Endothelial cell (in vitro differentiated cells): ENCODE data around the gene LCN10. TPM values are rescaled to one million over a fixed set of nuclear protein-coding genes. Genes with fewer than 3 reads are reported as not detected.

Experiments
- DNase-seq: peaks from one replicate; pipeline ENCODE4 v3.0.0; 2021; ENCODE audit warnings: low spot score
- H3K27ac Mint-ChIP-seq: one replicate; pipeline ENCODE4 v1.8.0; 2021; ENCODE audit warnings: mixed read lengths, inconsistent platforms; ENCODE audit not compliant: unreplicated experiment
- H3K27me3 Mint-ChIP-seq: one replicate; pipeline ENCODE4 v1.8.0; 2021; ENCODE audit warnings: mild to moderate bottlenecking, moderate library complexity, mixed read lengths, inconsistent platforms; ENCODE audit not compliant: unreplicated experiment
- H3K36me3 Mint-ChIP-seq: one replicate; pipeline ENCODE4 v1.8.0; 2021; ENCODE audit warnings: mild to moderate bottlenecking, low read depth, mixed read lengths, inconsistent platforms; ENCODE audit not compliant: unreplicated experiment
- H3K4me1 Mint-ChIP-seq: one replicate; pipeline ENCODE4 v1.8.0; 2021; ENCODE audit warnings: mild to moderate bottlenecking, mixed read lengths, inconsistent platforms; ENCODE audit not compliant: unreplicated experiment
- H3K4me3 Mint-ChIP-seq: one replicate; pipeline ENCODE4 v1.8.0; 2021; ENCODE audit warnings: mild to moderate bottlenecking, mixed read lengths, inconsistent platforms; ENCODE audit not compliant: unreplicated experiment
- H3K9me3 Mint-ChIP-seq: one replicate; pipeline ENCODE4 v1.8.0; 2021; ENCODE audit warnings: mixed read lengths, inconsistent platforms; ENCODE audit not compliant: unreplicated experiment
- total RNA-seq: library from RNA; stranded (reverse); fragmentation: NEBNext Ultra II Directional; extraction: Animal tissue kit (Norgen Biotek cat#: 25700); gene quantifications from one replicate; pipeline ENCODE4 v1.2.1, GENCODE V29; 2021; ENCODE audit not compliant: unreplicated experiment
- TF ChIP-seq, protein P1 (sequence below): fragments of 200-600 bp; sonication (generic); IDR thresholded peaks from one replicate; pipeline ENCODE4 v1.5.0; 2021; ENCODE audit warnings: antibody characterized with exemption; ENCODE audit not compliant: unreplicated experiment

The LCN10 gene
- total RNA-seq, 1 donor from 2014 or later, result not detected

DNA sequence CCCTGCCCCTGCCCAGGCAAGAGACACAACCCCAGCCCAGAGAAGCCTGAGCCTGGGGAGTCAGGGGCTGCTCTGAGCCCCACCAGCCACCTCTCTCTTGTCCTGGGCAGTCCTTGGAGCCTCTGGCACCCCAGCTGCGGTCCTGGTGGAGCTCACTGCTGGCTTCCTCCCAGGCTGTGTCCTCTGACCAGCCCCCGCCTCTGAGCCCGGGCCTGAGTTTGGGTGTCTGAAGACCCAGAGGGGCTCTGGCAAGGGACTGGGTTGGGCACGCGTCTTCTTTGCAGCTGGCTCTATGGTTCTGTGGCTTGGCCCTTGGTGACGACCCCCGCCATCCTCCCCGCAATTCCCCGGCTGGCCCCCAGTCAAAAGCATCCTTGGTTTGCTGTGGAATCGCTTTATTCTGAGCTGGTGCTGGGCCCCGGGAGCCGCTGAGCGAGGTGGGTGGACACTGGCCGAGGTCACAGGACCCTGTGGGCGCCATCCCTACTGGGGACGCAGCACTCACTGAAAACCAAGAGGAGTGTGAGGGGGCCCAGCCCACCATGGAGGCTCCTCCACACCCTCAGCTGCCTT lies 985 bp upstream of the LCN10 start:
- Mint-ChIP-seq H3K27me3 (peaks cover 4% of the 10 kb centered on the region), H3K9me3 (no peaks in the 10 kb centered on the region), H3K36me3 (no peaks in the 10 kb centered on the region), H3K4me3 (no peak overlapping the region), H3K4me1 (no peaks in the 10 kb centered on the region), H3K27ac (no peak overlapping the region)
- no peak for DNase-seq
- TF ChIP-seq, protein P1, sequence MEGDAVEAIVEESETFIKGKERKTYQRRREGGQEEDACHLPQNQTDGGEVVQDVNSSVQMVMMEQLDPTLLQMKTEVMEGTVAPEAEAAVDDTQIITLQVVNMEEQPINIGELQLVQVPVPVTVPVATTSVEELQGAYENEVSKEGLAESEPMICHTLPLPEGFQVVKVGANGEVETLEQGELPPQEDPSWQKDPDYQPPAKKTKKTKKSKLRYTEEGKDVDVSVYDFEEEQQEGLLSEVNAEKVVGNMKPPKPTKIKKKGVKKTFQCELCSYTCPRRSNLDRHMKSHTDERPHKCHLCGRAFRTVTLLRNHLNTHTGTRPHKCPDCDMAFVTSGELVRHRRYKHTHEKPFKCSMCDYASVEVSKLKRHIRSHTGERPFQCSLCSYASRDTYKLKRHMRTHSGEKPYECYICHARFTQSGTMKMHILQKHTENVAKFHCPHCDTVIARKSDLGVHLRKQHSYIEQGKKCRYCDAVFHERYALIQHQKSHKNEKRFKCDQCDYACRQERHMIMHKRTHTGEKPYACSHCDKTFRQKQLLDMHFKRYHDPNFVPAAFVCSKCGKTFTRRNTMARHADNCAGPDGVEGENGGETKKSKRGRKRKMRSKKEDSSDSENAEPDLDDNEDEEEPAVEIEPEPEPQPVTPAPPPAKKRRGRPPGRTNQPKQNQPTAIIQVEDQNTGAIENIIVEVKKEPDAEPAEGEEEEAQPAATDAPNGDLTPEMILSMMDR, result no peak

DNA sequence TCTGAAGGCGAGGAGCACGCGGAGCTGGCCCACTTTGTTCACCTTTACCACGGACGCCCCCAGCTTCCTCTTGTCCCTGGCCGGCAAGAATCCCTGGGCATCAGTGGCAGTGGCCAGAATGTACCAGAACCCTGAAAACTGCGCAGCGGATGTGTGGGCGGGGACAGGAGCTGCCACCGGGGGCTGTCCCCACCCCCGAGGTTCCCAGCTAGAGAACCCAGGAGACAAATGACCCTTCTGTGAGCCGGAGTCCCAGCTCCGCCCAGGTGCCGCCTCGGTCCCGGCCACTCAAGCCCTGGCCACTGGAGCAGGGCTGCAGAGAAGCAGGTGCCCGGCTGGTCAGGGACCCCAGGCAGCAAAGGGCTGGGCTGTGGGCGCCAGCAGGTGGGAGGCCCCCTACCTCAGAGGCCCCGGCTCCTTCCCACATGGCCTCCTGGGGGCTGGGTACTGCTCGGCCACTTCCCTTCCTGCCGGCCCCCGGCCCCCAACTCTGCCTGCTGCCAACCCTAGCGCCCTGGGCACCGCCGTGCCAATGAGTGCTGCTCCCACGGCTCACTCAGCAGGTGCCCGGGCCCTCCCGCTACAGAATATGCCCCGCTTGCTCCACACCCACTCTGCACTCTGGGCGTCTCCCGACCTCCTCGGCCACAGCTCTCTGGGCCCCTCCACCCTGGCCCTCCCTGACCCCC lies 713 bp downstream of the LCN10 start:
- no peaks in the 10 kb centered on the region for H3K9me3 Mint-ChIP-seq
- DNase-seq, result no peak
- no peaks in the 10 kb centered on the region for H3K4me1 Mint-ChIP-seq
- peaks cover 3% of the 10 kb centered on the region for H3K27me3 Mint-ChIP-seq
- no peak overlapping the region for H3K27ac Mint-ChIP-seq
- no peaks in the 10 kb centered on the region for H3K36me3 Mint-ChIP-seq
- no peak overlapping the region for H3K4me3 Mint-ChIP-seq
- TF ChIP-seq, protein P1, result no peak

DNA sequence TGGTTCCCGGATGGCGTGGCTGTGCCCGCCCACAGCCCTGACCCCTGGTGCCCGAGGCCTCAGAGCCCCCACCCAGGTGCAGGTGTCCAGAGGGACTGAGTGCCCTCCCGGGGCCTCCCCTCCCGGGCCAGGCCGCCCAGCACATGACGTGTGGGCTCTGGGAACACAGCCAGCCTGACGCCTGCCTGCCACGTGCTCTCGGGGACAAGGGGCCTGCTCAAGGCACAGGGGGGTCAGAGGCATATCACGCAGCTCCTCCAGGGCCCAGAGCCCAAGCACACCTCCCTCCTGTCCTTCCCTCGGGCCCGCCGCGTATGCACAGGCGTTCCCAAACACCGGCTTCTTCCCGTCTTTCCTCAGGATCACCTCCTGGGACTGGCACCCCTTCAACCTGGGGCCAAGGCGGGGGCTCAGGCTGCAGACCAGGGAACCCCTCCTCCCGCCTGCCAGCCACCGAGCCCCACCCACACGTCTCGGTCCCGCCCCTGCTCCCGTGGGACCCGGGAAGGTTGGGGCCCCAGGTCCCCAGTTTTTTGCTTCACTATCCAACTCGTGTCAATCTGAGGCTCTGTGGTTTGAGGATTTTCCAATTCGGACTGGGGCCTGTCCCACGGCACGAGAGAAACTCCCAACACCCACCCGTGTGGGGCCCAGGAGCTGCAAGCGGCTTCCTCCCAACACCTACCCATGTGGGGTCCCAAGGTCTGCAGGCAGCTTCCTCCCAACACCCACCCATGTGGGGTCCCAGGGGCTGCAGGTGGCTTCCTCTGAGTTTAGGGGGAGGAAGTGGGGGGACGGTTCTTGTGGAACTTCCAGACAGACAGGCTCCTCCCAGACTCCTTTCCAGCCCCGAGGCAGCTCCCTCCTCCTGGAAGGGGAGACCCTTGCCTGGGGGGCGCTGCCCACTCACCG lies 1.5 kb downstream of the LCN10 start:
- no peak overlapping the region for H3K27ac Mint-ChIP-seq
- DNase-seq, result no peak
- TF ChIP-seq, protein P1, result no peak
- no peaks in the 10 kb centered on the region for H3K9me3 Mint-ChIP-seq
- peaks cover 4% of the 10 kb centered on the region for H3K27me3 Mint-ChIP-seq
- no peaks in the 10 kb centered on the region for H3K4me1 Mint-ChIP-seq
- H3K4me3 Mint-ChIP-seq, result no peak overlapping the region
- H3K36me3 Mint-ChIP-seq, result no peaks in the 10 kb centered on the region

DNA sequence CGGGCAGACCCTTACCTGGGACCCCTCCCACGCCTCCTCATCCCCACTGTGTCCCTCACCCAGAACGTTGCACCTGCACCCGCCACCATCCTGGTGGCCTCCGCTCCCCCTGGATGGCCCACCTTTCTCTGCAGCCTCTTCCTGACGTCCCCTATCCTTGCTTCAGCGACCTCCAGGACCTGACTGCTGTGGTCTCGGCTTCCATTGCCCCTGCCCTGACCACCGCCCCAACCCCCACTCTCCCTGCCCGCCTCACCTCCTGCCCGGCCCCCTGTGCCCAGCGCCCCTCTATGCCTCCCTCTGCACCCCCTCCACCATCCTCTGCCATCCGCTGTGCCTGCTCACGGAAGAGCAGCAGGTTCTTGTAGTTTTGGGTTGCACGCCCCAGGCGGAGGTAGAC lies 2.2 kb downstream of the LCN10 start:
- H3K27me3 Mint-ChIP-seq, result peaks cover 4% of the 10 kb centered on the region
- no peaks in the 10 kb centered on the region for H3K9me3 Mint-ChIP-seq
- H3K4me3 Mint-ChIP-seq, result no peak overlapping the region
- no peak for DNase-seq
- no peaks in the 10 kb centered on the region for H3K36me3 Mint-ChIP-seq
- TF ChIP-seq, protein P1, result no peak
- H3K27ac Mint-ChIP-seq, result no peak overlapping the region
- no peaks in the 10 kb centered on the region for H3K4me1 Mint-ChIP-seq
